Measurements from ENCODE around the gene FLAD1.

FLAD1 gene

GRCh38 chr1:155003227-155003765, 20.2 kb downstream of the FLAD1 start:
- Histone ChIP-seq H3K9me3 (replicated peaks; ENCODE audit: low read length) (no peaks in the 10 kb centered on the region), H3K4me2 (ENCODE audit: low read length) (peak overlapping the region; percentile 95), H3K4me1 (ENCODE audit: control insufficient read depth, insufficient read depth, low read length) (peaks cover 56% of the 10 kb centered on the region), H3K4me3 (ENCODE audit: low read length) (peak overlapping the region; percentile 90), H3K9ac (ENCODE audit: low read depth, low read length) (peak overlapping the region; percentile 85), H3K36me3 (ENCODE audit: insufficient read depth, low read length) (peaks cover 15% of the 10 kb centered on the region), H3K27me3 (ENCODE audit: control insufficient read depth, insufficient read depth, low read length) (no peaks in the 10 kb centered on the region)

- Histone ChIP-seq H3K4me2 (ENCODE audit: low read length) (peak overlapping the region; percentile 95), H3K36me3 (ENCODE audit: insufficient read depth, low read length) (peaks cover 15% of the 10 kb centered on the region), H3K4me3 (ENCODE audit: low read length) (peak overlapping the region; percentile 90), H3K27me3 (ENCODE audit: control insufficient read depth, insufficient read depth, low read length) (no peaks in the 10 kb centered on the region), H3K9ac (ENCODE audit: low read depth, low read length) (peak overlapping the region; percentile 85), H3K4me1 (ENCODE audit: control insufficient read depth, insufficient read depth, low read length) (peaks cover 58% of the 10 kb centered on the region), H3K9me3 (replicated peaks; ENCODE audit: low read length) (no peaks in the 10 kb centered on the region)
Measured at GRCh38 chr1:155003766-155004351, 20.7 kb downstream of the FLAD1 start.

GRCh38 chr1:155004352-155005075, 21.4 kb downstream of the FLAD1 start:
- peaks cover 15% of the 10 kb centered on the region for H3K36me3 ChIP-seq (ENCODE audit: insufficient read depth, low read length)
- H3K9ac ChIP-seq (ENCODE audit: low read depth, low read length), result peak overlapping the region; percentile 85
- no peaks in the 10 kb centered on the region for H3K27me3 ChIP-seq (ENCODE audit: control insufficient read depth, insufficient read depth, low read length)
- H3K4me3 ChIP-seq (ENCODE audit: low read length), result peak overlapping the region; percentile 90
- peaks cover 58% of the 10 kb centered on the region for H3K4me1 ChIP-seq (ENCODE audit: control insufficient read depth, insufficient read depth, low read length)
- H3K4me2 ChIP-seq (ENCODE audit: low read length), result peak overlapping the region; percentile 95
- H3K9me3 ChIP-seq (replicated peaks; ENCODE audit: low read length), result no peaks in the 10 kb centered on the region

GRCh38 chr1:155005076-155006011, 22.2 kb downstream of the FLAD1 start:
- Histone ChIP-seq H3K4me1 (ENCODE audit: control insufficient read depth, insufficient read depth, low read length) (peaks cover 51% of the 10 kb centered on the region), H3K9ac (ENCODE audit: low read depth, low read length) (peak overlapping the region; percentile 85), H3K27me3 (ENCODE audit: control insufficient read depth, insufficient read depth, low read length) (no peaks in the 10 kb centered on the region), H3K36me3 (ENCODE audit: insufficient read depth, low read length) (peaks cover 21% of the 10 kb centered on the region), H3K4me2 (ENCODE audit: low read length) (peak overlapping the region; percentile 95), H3K4me3 (ENCODE audit: low read length) (peak overlapping the region; percentile 90), H3K9me3 (replicated peaks; ENCODE audit: low read length) (no peaks in the 10 kb centered on the region)

- Histone ChIP-seq H3K27me3 (ENCODE audit: control insufficient read depth, insufficient read depth, low read length) (no peaks in the 10 kb centered on the region), H3K36me3 (ENCODE audit: insufficient read depth, low read length) (peaks cover 21% of the 10 kb centered on the region), H3K4me3 (ENCODE audit: low read length) (no peak overlapping the region), H3K4me1 (ENCODE audit: control insufficient read depth, insufficient read depth, low read length) (peaks cover 47% of the 10 kb centered on the region), H3K9me3 (replicated peaks; ENCODE audit: low read length) (no peaks in the 10 kb centered on the region), H3K4me2 (ENCODE audit: low read length) (no peak overlapping the region), H3K9ac (ENCODE audit: low read depth, low read length) (no peak overlapping the region)
Measured at GRCh38 chr1:155006601-155007101, 23.5 kb downstream of the FLAD1 start.

GRCh38 chr1:155007251-155007828, 24.2 kb downstream of the FLAD1 start:
- Histone ChIP-seq H3K4me1 (ENCODE audit: control insufficient read depth, insufficient read depth, low read length) (peaks cover 54% of the 10 kb centered on the region), H3K27me3 (ENCODE audit: control insufficient read depth, insufficient read depth, low read length) (no peaks in the 10 kb centered on the region), H3K4me2 (ENCODE audit: low read length) (no peak overlapping the region), H3K4me3 (ENCODE audit: low read length) (no peak overlapping the region), H3K9me3 (replicated peaks; ENCODE audit: low read length) (no peaks in the 10 kb centered on the region), H3K36me3 (ENCODE audit: insufficient read depth, low read length) (peaks cover 24% of the 10 kb centered on the region), H3K9ac (ENCODE audit: low read depth, low read length) (no peak overlapping the region)

- H3K9ac ChIP-seq (ENCODE audit: low read depth, low read length), result peak overlapping the region; percentile 6
- peaks cover 56% of the 10 kb centered on the region for H3K4me1 ChIP-seq (ENCODE audit: control insufficient read depth, insufficient read depth, low read length)
- H3K27me3 ChIP-seq (ENCODE audit: control insufficient read depth, insufficient read depth, low read length), result no peaks in the 10 kb centered on the region
- peaks cover 25% of the 10 kb centered on the region for H3K36me3 ChIP-seq (ENCODE audit: insufficient read depth, low read length)
- H3K4me2 ChIP-seq (ENCODE audit: low read length), result no peak overlapping the region
- no peak overlapping the region for H3K4me3 ChIP-seq (ENCODE audit: low read length)
- no peaks in the 10 kb centered on the region for H3K9me3 ChIP-seq (replicated peaks; ENCODE audit: low read length)
Measured at GRCh38 chr1:155008015-155008941, 25.1 kb downstream of the FLAD1 start.

- Histone ChIP-seq H3K9me3 (replicated peaks; ENCODE audit: low read length) (no peaks in the 10 kb centered on the region), H3K36me3 (ENCODE audit: insufficient read depth, low read length) (peaks cover 30% of the 10 kb centered on the region), H3K27me3 (ENCODE audit: control insufficient read depth, insufficient read depth, low read length) (no peaks in the 10 kb centered on the region), H3K4me3 (ENCODE audit: low read length) (no peak overlapping the region), H3K4me2 (ENCODE audit: low read length) (no peak overlapping the region), H3K4me1 (ENCODE audit: control insufficient read depth, insufficient read depth, low read length) (peaks cover 53% of the 10 kb centered on the region), H3K9ac (ENCODE audit: low read depth, low read length) (no peak overlapping the region)
Measured at GRCh38 chr1:155009221-155009711, 26.1 kb downstream of the FLAD1 start.

GRCh38 chr1:155009742-155010141, 26.6 kb downstream of the FLAD1 start:
- Histone ChIP-seq H3K4me3 (ENCODE audit: low read length) (no peak overlapping the region), H3K4me1 (ENCODE audit: control insufficient read depth, insufficient read depth, low read length) (peaks cover 49% of the 10 kb centered on the region), H3K9me3 (replicated peaks; ENCODE audit: low read length) (no peaks in the 10 kb centered on the region), H3K9ac (ENCODE audit: low read depth, low read length) (no peak overlapping the region), H3K27me3 (ENCODE audit: control insufficient read depth, insufficient read depth, low read length) (no peaks in the 10 kb centered on the region), H3K4me2 (ENCODE audit: low read length) (no peak overlapping the region), H3K36me3 (ENCODE audit: insufficient read depth, low read length) (peaks cover 35% of the 10 kb centered on the region)
